Measurements from ENCODE around the gene HDC.

GRCh38 chr15:50250760-50251394 is 14.6 kb downstream of the HDC start:
- TF ChIP-seq POLR2A (IDR thresholded peaks at IDR 0.05; ENCODE audit: low read length) = no peak
- TF ChIP-seq GATA1 (IDR thresholded peaks at IDR 0.05; ENCODE audit: low read depth, low read length) = no peak

Data from erythroblast (primary cell).